Neuron (in vitro differentiated cells): ENCODE data around the gene SGMS1.

Experiments used
- H2AFZ ChIP-seq: one replicate; pipeline ENCODE4 v1.6.1; 2013; ENCODE audit warnings: low read depth, mild to moderate bottlenecking, inconsistent platforms, low read length, moderate library complexity
- H3K27me3 ChIP-seq: one replicate; pipeline ENCODE4 v1.6.1; 2013; ENCODE audit warnings: low read length; ENCODE audit not compliant: insufficient read depth
- H3K36me3 ChIP-seq: one replicate; pipeline ENCODE4 v1.6.1; 2013; ENCODE audit warnings: low read length; ENCODE audit not compliant: insufficient read depth
- H3K4me1 ChIP-seq: one replicate; pipeline ENCODE4 v1.6.1; 2013; ENCODE audit warnings: low read length; ENCODE audit not compliant: insufficient read depth
- H3K4me3 ChIP-seq: 2 replicates; pipeline ENCODE4 v1.5.1; 2013; ENCODE audit warnings: mild to moderate bottlenecking, low read length, moderate library complexity
- H3K9me3 ChIP-seq: one replicate; pipeline ENCODE4 v1.6.1; 2013; ENCODE audit warnings: low read length

SGMS1 gene

DNA sequence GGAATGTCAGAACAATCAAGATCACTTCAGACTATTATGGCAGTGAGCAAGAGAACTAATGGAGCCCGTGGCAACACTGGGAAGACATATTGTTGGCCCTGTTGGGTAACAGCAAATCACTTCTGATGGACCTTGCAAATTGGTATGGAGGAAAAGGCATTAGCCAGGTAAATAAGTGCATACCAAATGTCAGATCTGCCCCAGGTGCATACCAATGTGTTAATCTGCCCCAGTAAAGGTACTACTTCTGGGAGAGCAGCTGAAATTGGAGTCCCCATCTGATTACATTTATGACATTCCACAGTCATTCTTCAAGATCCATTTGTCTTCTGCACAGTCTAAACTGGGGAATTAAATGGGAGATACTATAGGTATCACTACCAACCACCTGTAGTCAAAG lies 3.7 kb upstream of the SGMS1 start:
- no peaks in the 10 kb centered on the region for H3K27me3 ChIP-seq
- no peaks in the 10 kb centered on the region for H3K4me1 ChIP-seq
- no peaks in the 10 kb centered on the region for H3K9me3 ChIP-seq
- peaks cover 8% of the 10 kb centered on the region for H3K36me3 ChIP-seq
- H3K4me3 ChIP-seq: no peak overlapping the region
- H2AFZ ChIP-seq: no peak overlapping the region

DNA sequence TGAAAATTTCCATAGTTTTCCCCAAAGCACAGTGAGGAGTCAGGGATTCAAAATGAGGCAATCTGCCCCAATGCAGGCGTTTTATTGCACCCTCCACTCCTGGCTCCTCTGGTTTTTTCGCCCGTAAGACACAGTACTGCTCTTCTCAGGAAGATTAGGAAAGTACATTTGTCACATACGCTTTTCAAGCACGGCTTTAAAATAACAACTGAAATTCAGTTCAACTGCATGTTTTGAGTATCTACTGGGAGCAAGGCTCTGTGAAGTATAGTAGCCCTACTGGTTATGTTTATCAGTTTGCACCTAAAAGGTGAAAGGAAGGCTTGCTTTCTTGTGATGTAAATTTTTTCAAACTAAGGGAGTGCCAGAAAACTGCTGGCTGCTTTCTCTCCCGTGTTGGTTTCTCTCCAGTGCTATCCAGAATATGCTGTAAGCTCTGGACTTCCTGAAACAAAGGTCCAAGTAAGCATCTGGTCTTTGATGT lies 1.9 kb upstream of the SGMS1 start:
- Histone ChIP-seq H3K36me3 (peaks cover 8% of the 10 kb centered on the region), H3K27me3 (no peaks in the 10 kb centered on the region), H3K9me3 (no peaks in the 10 kb centered on the region), H2AFZ (peak overlapping the region; percentile 95), H3K4me1 (peaks cover 14% of the 10 kb centered on the region), H3K4me3 (peak overlapping the region; percentile 77)

DNA sequence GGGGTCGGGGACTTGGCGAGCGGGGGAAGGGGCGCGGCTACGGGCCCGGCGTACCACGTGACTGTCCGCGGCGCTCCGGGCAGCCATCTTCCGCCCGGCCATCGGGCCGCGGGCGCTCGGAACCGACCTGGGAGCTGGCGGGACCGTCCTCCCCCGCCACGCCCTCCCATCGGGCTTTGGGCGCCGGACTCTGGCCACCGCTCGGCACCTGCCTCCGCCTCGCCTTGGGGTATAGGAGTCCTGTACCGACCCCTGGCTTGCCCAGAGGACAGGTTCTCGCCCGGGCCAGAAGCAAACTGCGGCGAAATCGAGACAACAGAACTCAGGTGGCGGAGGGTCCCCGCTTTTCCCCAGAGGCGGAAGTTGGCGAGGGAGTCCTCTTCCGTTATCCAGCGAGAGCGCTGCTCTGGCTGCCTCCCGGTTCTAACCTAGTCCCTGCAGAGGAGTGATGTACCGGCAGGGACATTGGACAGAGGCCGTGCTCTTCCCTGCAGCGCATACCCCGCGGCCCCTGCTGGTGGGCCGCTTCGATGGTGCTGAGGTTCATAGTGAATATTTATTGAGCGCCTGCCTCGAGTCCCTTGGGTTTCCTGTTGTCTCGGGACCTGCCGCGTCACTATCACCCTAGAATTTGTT lies 1.2 kb upstream of the SGMS1 start:
- peaks cover 14% of the 10 kb centered on the region for H3K4me1 ChIP-seq
- H2AFZ ChIP-seq: peak overlapping the region; percentile 95
- peak overlapping the region; percentile 77 for H3K4me3 ChIP-seq
- H3K36me3 ChIP-seq: peaks cover 4% of the 10 kb centered on the region
- no peaks in the 10 kb centered on the region for H3K27me3 ChIP-seq
- H3K9me3 ChIP-seq: no peaks in the 10 kb centered on the region

DNA sequence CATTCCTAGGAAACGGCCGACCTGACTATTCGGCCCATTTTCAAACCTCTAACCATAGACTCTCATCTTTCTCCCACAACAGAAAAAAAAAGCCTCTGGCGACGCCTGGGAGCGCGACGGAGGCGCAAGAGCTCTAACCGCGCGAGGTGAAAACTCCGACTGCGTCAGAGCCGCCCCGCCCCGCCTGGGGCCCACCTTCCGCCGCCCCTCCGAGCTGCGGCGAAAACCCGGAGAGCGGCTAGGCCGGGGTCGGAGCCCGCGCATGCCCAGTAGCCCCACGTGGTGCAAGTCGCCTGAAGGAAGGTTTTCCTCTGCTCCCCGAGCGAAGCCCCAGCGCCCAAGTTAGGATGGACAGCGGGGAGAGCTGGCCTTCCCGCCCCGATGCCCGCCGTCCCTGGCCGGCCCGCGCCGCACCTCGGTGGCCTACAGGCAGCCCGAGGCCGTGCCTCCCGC lies 683 bp upstream of the SGMS1 start:
- Histone ChIP-seq H3K36me3 (peaks cover under 1% of the 10 kb centered on the region), H3K9me3 (no peaks in the 10 kb centered on the region), H3K27me3 (no peaks in the 10 kb centered on the region), H3K4me3 (peak overlapping the region; percentile 77), H3K4me1 (peaks cover 14% of the 10 kb centered on the region), H2AFZ (peak overlapping the region; percentile 95)

DNA sequence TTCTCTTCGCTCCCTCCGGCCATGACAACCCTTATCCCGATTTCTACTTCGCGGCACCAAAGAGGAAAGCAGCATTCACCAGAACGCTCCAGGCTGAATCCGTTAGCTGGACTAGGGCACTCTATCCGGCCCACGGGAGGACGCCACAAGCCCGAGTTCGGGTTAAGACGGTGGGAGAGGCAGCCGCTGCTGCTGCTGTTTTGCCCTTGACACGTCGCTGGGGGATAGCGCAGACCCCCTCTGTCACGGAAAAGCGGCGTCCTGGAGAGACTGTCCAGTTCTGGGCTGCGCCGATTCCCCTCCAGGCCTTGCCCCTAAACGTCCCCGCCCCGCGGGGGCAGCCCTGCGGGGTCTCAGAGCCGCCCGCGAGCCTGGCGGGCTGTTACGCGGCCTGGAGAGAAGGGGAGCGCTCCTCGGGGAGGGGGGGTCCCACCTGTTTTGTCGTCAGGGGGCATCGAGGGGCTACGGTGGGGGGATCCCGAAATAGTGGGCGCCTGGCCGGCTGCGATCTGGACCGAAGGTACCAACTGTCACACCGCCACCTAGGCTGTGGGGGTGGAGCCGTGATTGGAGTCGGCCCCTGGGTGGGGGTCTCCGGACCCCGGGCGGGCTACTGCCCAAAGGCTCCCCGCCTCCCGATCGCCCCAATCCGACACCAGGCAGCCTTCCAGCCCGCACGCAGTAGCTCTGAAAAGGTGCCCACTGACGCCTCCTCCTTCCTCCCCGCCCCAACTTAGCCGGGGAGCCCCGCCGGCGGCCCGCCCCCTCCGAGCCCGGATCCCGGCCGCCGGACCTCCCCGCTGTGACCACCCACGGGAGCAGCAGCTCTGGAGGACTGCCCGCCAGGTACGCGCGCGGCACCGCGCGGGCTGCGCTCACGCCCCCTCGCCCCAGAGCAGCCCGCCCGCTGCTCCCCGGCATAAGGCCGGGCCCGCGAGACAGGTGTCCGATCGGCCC lies 772 bp downstream of the SGMS1 start:
- Histone ChIP-seq H3K27me3 (no peaks in the 10 kb centered on the region), H3K36me3 (no peaks in the 10 kb centered on the region), H3K4me1 (peaks cover 14% of the 10 kb centered on the region), H3K4me3 (peak overlapping the region; percentile 77), H3K9me3 (no peaks in the 10 kb centered on the region), H2AFZ (peak overlapping the region; percentile 95)

DNA sequence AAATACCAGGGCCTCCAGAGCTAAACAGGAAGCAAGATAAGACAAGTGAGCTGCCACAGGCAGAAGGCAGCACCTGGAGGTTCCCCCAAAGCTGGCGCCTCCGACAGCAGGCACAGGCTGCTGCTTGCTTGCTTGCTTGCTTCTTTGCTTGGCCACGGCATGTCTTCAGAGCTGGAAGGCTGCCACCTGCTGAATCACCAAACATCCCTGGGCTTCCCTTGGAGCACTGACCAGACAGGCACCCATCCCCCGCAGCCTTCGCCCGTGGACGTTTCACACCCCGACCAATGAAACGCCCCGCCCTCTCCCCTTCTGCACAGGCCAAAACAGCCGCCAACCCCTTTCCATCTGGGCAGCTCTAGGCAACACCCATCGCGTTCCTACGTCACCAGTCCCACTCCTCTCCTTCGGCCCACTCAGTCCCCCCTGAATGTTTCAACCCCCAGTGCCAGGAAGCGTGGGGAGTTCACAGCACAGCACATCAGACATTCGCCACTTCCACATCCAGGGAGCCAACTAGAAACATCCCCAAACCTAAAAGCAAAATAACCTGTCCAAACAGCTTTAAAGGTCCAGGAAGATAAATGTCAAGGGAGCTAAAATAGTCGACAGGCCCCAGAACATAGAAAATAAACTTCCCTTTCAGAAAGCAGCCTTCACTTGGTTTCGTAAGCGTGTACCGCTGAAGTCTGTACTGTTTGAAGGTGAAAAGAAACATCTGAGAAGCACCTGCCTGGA lies 1.6 kb downstream of the SGMS1 start:
- H3K4me3 ChIP-seq: peak overlapping the region; percentile 77
- H3K36me3 ChIP-seq: no peaks in the 10 kb centered on the region
- peak overlapping the region; percentile 95 for H2AFZ ChIP-seq
- H3K9me3 ChIP-seq: no peaks in the 10 kb centered on the region
- no peaks in the 10 kb centered on the region for H3K27me3 ChIP-seq
- H3K4me1 ChIP-seq: peaks cover 14% of the 10 kb centered on the region

DNA sequence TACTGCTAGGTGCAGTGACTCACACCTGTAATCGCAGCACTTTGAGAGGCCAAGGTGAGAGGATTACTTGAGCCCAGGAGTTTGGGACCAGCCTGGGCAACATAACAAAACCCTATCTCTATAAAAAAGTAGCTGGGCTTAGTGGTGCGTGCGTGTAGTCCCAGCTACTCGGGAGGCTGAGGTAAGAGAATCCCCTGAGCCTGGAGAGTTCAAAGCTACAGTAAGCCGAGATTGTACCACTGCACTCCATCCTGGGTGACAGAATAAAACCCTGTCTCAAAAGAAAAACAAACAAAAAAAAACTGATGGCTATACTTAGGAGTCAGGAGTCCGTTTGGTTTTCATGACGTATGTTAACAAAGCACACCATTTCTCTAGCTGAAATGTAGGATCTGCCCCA lies 2.9 kb downstream of the SGMS1 start:
- no peak overlapping the region for H2AFZ ChIP-seq
- H3K36me3 ChIP-seq: no peaks in the 10 kb centered on the region
- no peaks in the 10 kb centered on the region for H3K27me3 ChIP-seq
- no peak overlapping the region for H3K4me3 ChIP-seq
- peaks cover 14% of the 10 kb centered on the region for H3K4me1 ChIP-seq
- H3K9me3 ChIP-seq: no peaks in the 10 kb centered on the region

DNA sequence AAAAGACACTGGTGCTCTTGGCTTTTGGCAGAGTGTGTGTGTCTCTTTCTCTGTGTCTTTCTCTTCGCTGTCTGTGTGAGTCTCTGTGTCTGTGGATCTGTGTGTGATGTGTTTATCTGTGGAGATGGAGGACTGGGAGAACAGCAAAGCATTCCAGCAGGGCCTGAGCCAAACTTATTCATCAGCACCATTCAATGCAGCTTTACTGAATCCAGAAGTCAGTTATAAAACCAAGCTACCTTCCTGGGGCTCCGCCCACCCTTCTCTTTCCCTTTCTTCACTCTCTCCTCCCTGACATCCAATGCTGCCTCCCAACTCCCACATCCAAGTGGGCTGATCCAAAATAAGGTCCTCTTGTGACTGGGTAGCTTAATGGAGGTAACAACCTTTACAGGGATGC lies 3.9 kb downstream of the SGMS1 start:
- no peaks in the 10 kb centered on the region for H3K36me3 ChIP-seq
- no peaks in the 10 kb centered on the region for H3K27me3 ChIP-seq
- no peaks in the 10 kb centered on the region for H3K9me3 ChIP-seq
- H3K4me1 ChIP-seq: peaks cover 14% of the 10 kb centered on the region
- no peak overlapping the region for H2AFZ ChIP-seq
- no peak overlapping the region for H3K4me3 ChIP-seq

DNA sequence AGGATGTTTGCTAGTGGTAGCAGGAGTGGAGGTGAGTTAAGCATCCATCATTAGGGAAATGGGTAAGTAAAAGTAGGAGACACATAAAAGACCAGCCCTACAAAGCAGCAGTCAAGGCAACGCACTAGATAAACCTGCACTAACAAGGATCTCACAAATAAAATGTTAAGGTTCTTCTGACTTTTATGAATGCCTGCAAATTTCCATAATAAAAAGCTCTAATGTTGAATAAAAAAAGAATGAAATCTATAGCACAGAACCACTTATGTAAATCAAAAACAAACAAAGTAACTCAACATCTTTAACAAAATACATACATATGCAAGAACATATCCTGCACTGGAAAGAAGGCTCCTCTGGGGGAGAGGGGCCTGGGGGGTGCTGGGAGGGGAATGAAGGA lies 4.6 kb downstream of the SGMS1 start:
- Histone ChIP-seq H3K4me1 (peaks cover 14% of the 10 kb centered on the region), H3K9me3 (no peaks in the 10 kb centered on the region), H3K4me3 (no peak overlapping the region), H3K36me3 (no peaks in the 10 kb centered on the region), H3K27me3 (no peaks in the 10 kb centered on the region), H2AFZ (no peak overlapping the region)

DNA sequence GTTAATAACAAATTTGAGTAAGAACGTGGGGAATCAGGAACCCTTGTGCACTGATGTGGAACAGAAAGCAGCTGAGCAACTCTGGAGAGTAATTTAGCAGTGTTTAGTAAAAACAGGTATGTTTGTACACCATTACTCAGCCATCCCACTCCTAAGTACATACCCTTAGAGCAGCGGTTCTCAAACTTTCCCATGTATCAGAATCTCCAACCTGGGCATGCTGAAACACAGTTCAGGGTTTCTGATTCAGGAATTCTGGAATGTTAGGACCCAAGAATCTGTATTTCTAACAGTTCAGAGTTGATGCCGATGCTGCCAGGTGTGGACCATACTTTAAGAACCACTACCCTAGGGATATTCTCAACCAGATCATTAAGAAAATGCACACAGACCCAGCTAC lies 5.1 kb downstream of the SGMS1 start:
- Histone ChIP-seq H2AFZ (no peak overlapping the region), H3K9me3 (no peaks in the 10 kb centered on the region), H3K36me3 (no peaks in the 10 kb centered on the region), H3K4me3 (no peak overlapping the region), H3K27me3 (no peaks in the 10 kb centered on the region), H3K4me1 (peaks cover 14% of the 10 kb centered on the region)

DNA sequence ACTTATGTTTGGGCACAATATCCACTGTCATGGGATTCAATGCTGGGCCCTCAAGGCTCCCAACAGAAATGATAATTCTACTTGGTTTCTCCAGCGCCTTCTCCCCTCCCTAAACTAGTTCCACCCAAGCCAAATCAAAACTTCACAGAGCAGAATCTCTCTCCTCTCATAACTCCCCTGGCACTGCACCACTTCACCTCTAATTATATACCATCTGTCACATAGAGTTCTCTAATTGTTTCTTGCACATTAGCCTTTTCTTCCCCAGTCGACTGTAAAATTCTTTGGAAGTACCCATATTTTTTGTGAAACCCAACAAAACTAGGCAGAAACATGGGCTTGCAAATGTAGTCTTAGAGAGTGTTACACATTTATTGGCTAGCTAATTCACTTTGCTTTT lies 8.1 kb downstream of the SGMS1 start:
- no peaks in the 10 kb centered on the region for H3K4me1 ChIP-seq
- H3K4me3 ChIP-seq: no peak overlapping the region
- no peaks in the 10 kb centered on the region for H3K27me3 ChIP-seq
- no peaks in the 10 kb centered on the region for H3K9me3 ChIP-seq
- no peaks in the 10 kb centered on the region for H3K36me3 ChIP-seq
- no peak overlapping the region for H2AFZ ChIP-seq

DNA sequence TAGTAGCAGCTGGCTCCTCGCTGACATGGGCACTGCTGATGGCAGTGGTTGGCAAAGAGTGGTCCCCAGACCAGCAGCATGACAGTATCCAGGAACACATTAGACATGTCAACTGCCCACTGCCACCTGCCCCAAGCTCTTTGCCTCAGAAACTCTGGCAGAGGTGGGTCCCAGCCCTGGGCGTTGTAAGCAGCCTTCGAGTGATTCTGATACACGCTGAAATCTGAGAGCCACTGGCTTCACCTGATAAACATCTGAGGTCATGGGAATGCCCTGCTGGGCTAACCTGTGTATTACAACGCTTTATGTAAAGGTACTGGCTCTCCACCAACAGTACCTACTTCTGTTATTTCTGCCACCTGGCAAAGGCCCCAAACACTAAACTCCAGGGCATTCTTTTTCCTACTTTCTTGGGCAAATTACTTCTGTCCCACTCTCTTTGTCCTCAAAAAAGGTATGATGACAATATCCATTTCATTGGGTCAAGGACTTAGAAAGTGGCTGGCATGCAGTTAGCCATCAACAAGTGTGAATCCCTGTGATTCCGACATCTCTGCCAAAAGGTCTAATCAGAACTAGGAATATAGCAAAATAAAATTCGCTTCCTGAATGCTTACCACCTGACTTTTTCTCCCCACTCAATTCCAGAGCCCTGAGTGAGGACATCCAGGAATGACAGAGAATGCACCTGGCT lies 9.2 kb downstream of the SGMS1 start:
- no peaks in the 10 kb centered on the region for H3K9me3 ChIP-seq
- no peaks in the 10 kb centered on the region for H3K27me3 ChIP-seq
- no peak overlapping the region for H2AFZ ChIP-seq
- no peaks in the 10 kb centered on the region for H3K36me3 ChIP-seq
- H3K4me1 ChIP-seq: no peaks in the 10 kb centered on the region
- no peak overlapping the region for H3K4me3 ChIP-seq
